ENCODE results near the gene ARHGEF3. TPM values are rescaled to one million over a fixed set of nuclear protein-coding genes. Genes with fewer than 3 reads are reported as not detected.

Gene ARHGEF3
- total RNA-seq, 1 donor from 2014 or later: 72.2 TPM

Other genes with a start within 250 kb of the ARHGEF3 start
- gene CCDC66, start 244.8 kb downstream of the ARHGEF3 start, total RNA-seq: 46.4 and 52.7 TPM in 2 replicates
- 64.2 and 67.6 TPM in 2 replicates for gene TASOR, start 118.7 kb downstream of the ARHGEF3 start, total RNA-seq